WI38 (cell line): ENCODE data around the gene LRMDA.

Experiments
- H3K4me3 ChIP-seq: 2 replicates; pipeline ENCODE4 v1.5.1; 2011; ENCODE audit warnings: low read depth, mild to moderate bottlenecking, control low read depth, low read length
- CTCF ChIP-seq: IDR thresholded peaks from 2 replicates; pipeline ENCODE4 v1.5.1; 2012; ENCODE audit warnings: low read depth, mild to moderate bottlenecking, control low read depth, low read length

LRMDA gene

GRCh38 chr10:76550806-76551205, 1119.4 kb downstream of the LRMDA start:
- no peak for TF ChIP-seq CTCF

GRCh38 chr10:76552091-76552873, 1120.9 kb downstream of the LRMDA start:
- no peak for TF ChIP-seq CTCF
- H3K4me3 ChIP-seq, result no peak overlapping the region

More at GRCh38 chr10:76550806-76551205, 1119.4 kb downstream of the LRMDA start:
- H3K4me3 ChIP-seq, result no peak overlapping the region

- H3K4me3 ChIP-seq, result no peak overlapping the region
- no peak for TF ChIP-seq CTCF
Measured at GRCh38 chr10:76553263-76554032, 1122.0 kb downstream of the LRMDA start.

GRCh38 chr10:76554033-76554408, 1122.6 kb downstream of the LRMDA start:
- TF ChIP-seq CTCF, result no peak
- no peak overlapping the region for H3K4me3 ChIP-seq

GRCh38 chr10:76554478-76554877, 1123.1 kb downstream of the LRMDA start:
- no peak overlapping the region for H3K4me3 ChIP-seq
- no peak for TF ChIP-seq CTCF

- TF ChIP-seq CTCF, result no peak
- no peak overlapping the region for H3K4me3 ChIP-seq
Measured at GRCh38 chr10:76555067-76555670, 1123.7 kb downstream of the LRMDA start.

GRCh38 chr10:76557366-76557765, 1125.9 kb downstream of the LRMDA start:
- no peak for TF ChIP-seq CTCF
- H3K4me3 ChIP-seq, result no peak overlapping the region
